Fibroblast of pulmonary artery (primary cell): ENCODE results near the gene DAGLA.

ENCODE experiments used
- DNase-seq: peaks from one replicate; pipeline ENCODE4 v3.0.0-alpha.2; 2010; ENCODE audit warnings: low read depth
- H3K4me3 ChIP-seq: replicated peaks from 2 replicates; pipeline ENCODE4 v1.5.1; 2011; ENCODE audit warnings: low read depth, mild to moderate bottlenecking, control low read depth, low read length, moderate library complexity
- TF ChIP-seq, protein P1 (sequence below): IDR thresholded peaks from 2 replicates; pipeline ENCODE4 v1.5.1; 2011; ENCODE audit warnings: mild to moderate bottlenecking, control low read depth, low read length, inconsistent platforms; ENCODE audit errors: missing control alignments

The DAGLA gene

DNA sequence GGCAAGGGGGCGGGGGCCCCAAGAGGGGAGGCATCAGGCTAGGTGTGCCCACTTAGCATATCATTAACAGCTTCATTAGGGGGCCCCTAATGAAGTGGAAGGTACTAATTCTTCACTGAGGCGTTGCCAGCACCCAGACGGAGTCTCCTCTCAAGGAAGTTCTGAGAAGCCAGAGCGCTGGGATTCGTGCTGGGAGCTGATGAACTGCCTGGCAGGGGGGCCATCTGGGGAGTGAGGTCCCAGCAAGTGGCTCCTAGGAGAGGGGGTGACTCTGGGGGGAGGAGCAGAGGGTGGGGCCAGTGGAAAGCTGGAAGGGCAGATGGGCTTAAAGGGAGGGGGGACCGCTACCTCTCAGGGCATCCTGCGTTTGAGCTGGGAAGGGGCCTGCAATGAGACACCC, 29.8 kb downstream of the DAGLA start:
- H3K4me3 ChIP-seq = no peak overlapping the region
- TF ChIP-seq, protein P1, sequence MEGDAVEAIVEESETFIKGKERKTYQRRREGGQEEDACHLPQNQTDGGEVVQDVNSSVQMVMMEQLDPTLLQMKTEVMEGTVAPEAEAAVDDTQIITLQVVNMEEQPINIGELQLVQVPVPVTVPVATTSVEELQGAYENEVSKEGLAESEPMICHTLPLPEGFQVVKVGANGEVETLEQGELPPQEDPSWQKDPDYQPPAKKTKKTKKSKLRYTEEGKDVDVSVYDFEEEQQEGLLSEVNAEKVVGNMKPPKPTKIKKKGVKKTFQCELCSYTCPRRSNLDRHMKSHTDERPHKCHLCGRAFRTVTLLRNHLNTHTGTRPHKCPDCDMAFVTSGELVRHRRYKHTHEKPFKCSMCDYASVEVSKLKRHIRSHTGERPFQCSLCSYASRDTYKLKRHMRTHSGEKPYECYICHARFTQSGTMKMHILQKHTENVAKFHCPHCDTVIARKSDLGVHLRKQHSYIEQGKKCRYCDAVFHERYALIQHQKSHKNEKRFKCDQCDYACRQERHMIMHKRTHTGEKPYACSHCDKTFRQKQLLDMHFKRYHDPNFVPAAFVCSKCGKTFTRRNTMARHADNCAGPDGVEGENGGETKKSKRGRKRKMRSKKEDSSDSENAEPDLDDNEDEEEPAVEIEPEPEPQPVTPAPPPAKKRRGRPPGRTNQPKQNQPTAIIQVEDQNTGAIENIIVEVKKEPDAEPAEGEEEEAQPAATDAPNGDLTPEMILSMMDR = no peak
- no peak for DNase-seq

DNA sequence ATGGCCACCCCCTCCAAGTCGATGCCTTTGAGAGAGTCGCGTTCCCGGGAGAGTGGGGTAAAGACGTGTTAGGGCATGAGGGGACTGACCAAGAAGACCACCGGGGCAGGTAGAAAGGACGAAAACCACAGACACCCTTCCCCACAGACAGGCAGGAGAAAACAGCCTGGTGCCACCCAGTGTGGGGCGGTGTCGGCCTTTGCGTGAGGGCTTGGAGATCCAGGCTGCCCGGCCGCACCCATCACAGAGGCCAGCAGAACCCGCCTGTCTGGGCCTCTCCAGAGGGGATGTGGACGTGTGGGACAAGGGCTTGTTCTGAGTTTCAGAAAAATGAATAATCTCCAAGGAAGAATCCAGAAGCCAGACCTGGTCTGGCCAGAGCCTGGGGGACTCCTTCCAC, 30.8 kb downstream of the DAGLA start:
- DNase-seq = no peak
- H3K4me3 ChIP-seq = no peak overlapping the region
- TF ChIP-seq, protein P1 = no peak

DNA sequence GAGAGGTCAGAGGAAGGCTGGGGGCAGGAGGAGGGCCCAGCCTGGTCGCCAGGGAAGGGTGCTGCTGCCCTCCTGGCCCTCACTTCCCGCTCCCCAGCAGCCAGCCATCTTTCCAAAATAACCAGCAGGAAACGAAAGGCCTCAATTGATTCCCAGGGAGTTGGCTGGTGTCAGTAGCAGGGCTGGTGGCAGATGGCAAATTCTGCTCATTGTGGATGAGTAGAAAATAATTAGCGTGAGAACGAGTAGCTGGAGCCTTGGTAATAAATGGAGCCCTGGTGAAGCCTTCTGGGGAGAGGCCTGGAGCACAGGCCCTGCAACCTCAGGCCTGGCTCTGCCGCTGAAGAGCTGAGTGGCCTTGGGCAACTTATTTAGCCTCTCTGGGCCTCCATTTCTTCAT, 31.3 kb downstream of the DAGLA start:
- DNase-seq = no peak
- TF ChIP-seq, protein P1 = no peak
- no peak overlapping the region for H3K4me3 ChIP-seq

DNA sequence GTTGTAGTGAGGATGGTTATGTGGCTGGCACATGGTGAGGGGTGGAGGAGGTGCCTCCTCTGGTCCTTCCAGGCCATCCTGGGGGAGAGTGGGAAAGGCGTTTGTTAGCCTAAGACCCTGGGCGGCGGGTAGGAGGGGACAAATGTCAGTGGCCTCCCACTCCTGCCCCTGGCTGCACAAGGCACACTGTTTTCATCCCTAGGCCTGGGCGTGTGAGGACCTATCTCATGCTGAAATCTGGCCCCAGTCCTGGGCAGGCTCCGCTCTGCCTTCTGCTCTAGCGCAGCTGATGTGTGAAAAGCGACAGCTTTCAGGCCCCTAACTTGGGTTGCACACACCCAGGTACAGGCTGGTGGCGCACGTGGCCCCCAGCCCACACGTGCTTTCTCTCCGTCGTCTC, 32.1 kb downstream of the DAGLA start:
- TF ChIP-seq, protein P1 = no peak
- no peak for DNase-seq
- no peak overlapping the region for H3K4me3 ChIP-seq

DNA sequence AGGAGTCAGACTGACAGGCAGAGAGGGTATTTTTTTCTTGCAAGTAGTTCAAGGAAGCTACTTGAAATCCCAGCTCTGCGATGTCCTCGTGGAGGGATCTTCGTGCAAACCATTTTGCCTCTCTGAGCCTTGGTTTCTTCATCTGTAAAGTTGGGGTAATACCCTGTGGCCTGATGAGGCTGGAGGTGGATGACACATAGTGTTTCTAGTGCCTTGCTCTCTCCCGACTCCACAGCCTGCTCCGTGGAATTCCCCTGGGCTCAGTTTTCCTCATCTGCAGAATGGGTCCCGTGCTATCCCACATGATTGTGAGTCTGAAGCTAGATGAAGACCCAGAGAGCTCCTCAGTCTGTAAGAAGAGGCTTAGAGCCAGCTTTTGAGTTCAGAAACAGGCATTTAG, 32.7 kb downstream of the DAGLA start:
- H3K4me3 ChIP-seq = no peak overlapping the region
- TF ChIP-seq, protein P1 = no peak
- DNase-seq = no peak

DNA sequence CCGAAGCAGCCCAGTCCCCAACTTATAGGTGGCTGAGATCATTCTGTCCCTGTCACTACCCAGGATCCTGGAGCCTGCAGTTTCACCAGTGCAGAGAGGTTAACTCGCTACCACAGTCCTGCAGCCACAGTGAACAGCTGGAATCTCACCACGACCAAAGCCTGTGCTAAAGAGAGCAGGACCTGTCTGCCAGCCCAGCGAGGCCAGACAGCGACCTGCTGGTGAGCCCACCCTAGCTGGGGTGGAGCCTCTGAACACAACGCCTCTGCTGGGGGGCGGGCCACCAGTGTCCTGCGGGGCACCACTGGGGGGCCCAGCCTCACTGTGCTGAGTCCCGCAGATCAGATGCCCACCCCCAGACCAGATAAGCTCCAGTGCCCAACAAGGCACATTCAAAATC, 33.3 kb downstream of the DAGLA start:
- TF ChIP-seq, protein P1 = no peak
- no peak for DNase-seq
- H3K4me3 ChIP-seq = no peak overlapping the region

DNA sequence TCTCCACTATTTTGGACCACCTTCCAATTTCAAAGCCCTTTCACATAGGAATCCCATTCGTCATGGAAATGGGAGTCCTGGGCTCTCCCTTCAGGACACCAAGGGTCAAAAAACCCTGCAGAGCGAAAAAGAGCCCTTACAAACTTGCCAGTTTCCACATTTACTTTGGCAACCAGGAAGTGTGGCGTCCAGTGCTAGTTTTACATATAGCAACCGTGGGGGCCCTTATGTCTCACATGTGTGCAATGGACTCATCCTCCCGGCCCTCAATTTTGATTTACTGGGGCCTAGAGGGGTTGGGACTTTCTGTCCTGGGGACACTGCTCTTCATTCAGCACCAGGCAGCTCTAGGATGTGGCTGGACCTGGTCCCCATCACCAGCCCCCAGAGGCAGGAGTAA, 33.7 kb downstream of the DAGLA start:
- no peak for DNase-seq
- TF ChIP-seq, protein P1 = no peak
- no peak overlapping the region for H3K4me3 ChIP-seq
